Esophagus squamous epithelium (tissue), 4 donors: ENCODE measurements around the gene LRBA.

ENCODE experiments used
- CTCF ChIP-seq, 6 experiments: fragments of 450-650 bp in 4 of 6; fragments of 200-600 bp in 2 of 6; sonication (generic) in 2 of 6; IDR thresholded peaks; one replicate each; pipeline ENCODE4 v1.5.1; 2016 to 2019; ENCODE audit warnings: antibody characterized with exemption in 6 of 6, mild to moderate bottlenecking in 4 of 6, moderate library complexity in 4 of 6
- POLR2A ChIP-seq, 4 donors: fragments of 450-650 bp; IDR thresholded peaks; one replicate each; pipeline ENCODE4 v1.6.1; 2017; ENCODE audit warnings: antibody characterized with exemption in 4 of 4, mild to moderate bottlenecking in 4 of 4, moderate library complexity in 3 of 4

- TF ChIP-seq CTCF (IDR thresholded peaks at IDR 0.05) (no peak), POLR2A (IDR thresholded peaks at IDR 0.05) (no peak)
Measured at GRCh38 chr4:151000747-151001429, 14.2 kb downstream of the LRBA start.
